GM18498 (cell line): ENCODE data around the gene ZNF518B.
"Not testable (repeated sequence)": the region's sequence is repeated elsewhere in the genome, so short reads cannot be mapped to it uniquely, and the experiment has no call there.

Experiments used
- ATAC-seq: cut with Tn5 transposase; IDR thresholded peaks from one replicate; pipeline ENCODE4 v1.9.1; 2021; ENCODE audit warnings: mild to moderate bottlenecking, moderate library complexity; ENCODE audit not compliant: unreplicated experiment

The ZNF518B gene

GRCh38 chr4:10459305-10459704 is 2.1 kb upstream of the ZNF518B start:
- ATAC-seq: no peak

- ATAC-seq: no peak
These were observed 951 bp upstream of the ZNF518B start for GRCh38 chr4:10458177-10458576.

- ATAC-seq: peak; percentile 67
These were observed 501 bp downstream of the ZNF518B start for GRCh38 chr4:10456595-10457254.

- no peak for ATAC-seq
These were observed 999 bp downstream of the ZNF518B start for GRCh38 chr4:10456260-10456594.

GRCh38 chr4:10455133-10455532 is 2.1 kb downstream of the ZNF518B start:
- ATAC-seq: no peak

GRCh38 chr4:10454726-10455125 is 2.5 kb downstream of the ZNF518B start:
- ATAC-seq: no peak

- no peak for ATAC-seq
These were observed 3.1 kb downstream of the ZNF518B start for GRCh38 chr4:10454121-10454520.

GRCh38 chr4:10448991-10449390 is 8.2 kb downstream of the ZNF518B start:
- ATAC-seq: no peak

- ATAC-seq: no peak
These were observed 14.2 kb downstream of the ZNF518B start for GRCh38 chr4:10442976-10443375.

- ATAC-seq: no peak
These were observed 15.7 kb downstream of the ZNF518B start for GRCh38 chr4:10441512-10441911.

GRCh38 chr4:10438924-10439323 is 18.3 kb downstream of the ZNF518B start:
- no peak for ATAC-seq

GRCh38 chr4:10437735-10438134 is 19.5 kb downstream of the ZNF518B start:
- no peak for ATAC-seq

- not testable (repeated sequence) for ATAC-seq
These were observed 29.5 kb downstream of the ZNF518B start for GRCh38 chr4:10427680-10428079.

GRCh38 chr4:10421344-10422055 is 35.7 kb downstream of the ZNF518B start:
- ATAC-seq: no peak

- no peak for ATAC-seq
These were observed 39.5 kb downstream of the ZNF518B start for GRCh38 chr4:10417740-10418139.

- ATAC-seq: no peak
These were observed 40.8 kb downstream of the ZNF518B start for GRCh38 chr4:10416441-10416840.

- ATAC-seq: peak; percentile 95
These were observed 44.0 kb downstream of the ZNF518B start for GRCh38 chr4:10413177-10413576.

- ATAC-seq: no peak
These were observed 51.6 kb downstream of the ZNF518B start for GRCh38 chr4:10405672-10406071.

GRCh38 chr4:10403633-10404445 is 53.4 kb downstream of the ZNF518B start:
- no peak for ATAC-seq

GRCh38 chr4:10395971-10396580 is 61.1 kb downstream of the ZNF518B start:
- no peak for ATAC-seq
